Measurements from ENCODE around the gene DDRGK1.

- TF ChIP-seq EZH2 (IDR thresholded peaks at IDR 0.05) (no peak), POLR2AphosphoS5 (IDR thresholded peaks at IDR 0.05; ENCODE audit: borderline replicate concordance, low read depth, low read length) (no peak), FOXP2 (optimal IDR thresholded peaks at IDR 0.05; ENCODE audit: control extremely low read depth, extremely low read length, insufficient read depth) (no peak)
These were observed 35.5 kb downstream of the DDRGK1 start for GRCh38 chr20:3168829-3169590.
